Ovary (tissue), 3 donors: ENCODE results near the gene TACR2.

Experiments
- CTCF ChIP-seq, 3 donors: fragments of 450-650 bp in 2 of 3; fragments of 200-600 bp in 1 of 3; IDR thresholded peaks; one replicate each; pipeline versions ENCODE4 v1.5.1 to v1.8.0; 2016 to 2022; ENCODE audit warnings: antibody characterized with exemption in 3 of 3, mild to moderate bottlenecking in 1 of 3
- EP300 ChIP-seq: sonication (generic); formaldehyde crosslinking; IDR thresholded peaks from one replicate; pipeline ENCODE4 v1.6.1; 2017; ENCODE audit warnings: antibody characterized with exemption
- donor health status: DM: no; HTN: no; CAD: no.

DNA sequence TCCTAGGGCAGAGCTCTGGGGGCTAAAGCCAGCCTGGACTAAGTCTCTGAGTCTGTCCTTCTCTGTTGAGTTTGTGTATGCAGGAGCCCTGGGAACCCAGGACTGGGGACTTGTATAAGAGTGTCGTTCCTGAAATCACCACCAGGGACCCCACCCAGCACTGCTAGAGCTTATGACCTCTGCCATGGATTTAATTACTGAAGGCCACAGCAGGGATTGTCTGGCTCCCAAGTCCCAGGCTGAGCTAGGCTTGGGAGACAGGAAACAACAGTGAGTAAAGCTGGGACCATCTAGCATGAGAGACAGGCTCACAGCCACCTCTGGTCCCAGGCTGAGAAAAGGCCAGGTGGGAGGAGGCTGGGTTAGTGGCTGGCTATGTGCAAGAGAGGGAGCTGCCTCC, 33.1 kb upstream of the TACR2 start:
- TF ChIP-seq EP300 (no peak), CTCF (IDR thresholded peaks at IDR 0.05) (peak in 1 of 3 donors; percentile 30)
